Stomach smooth muscle (tissue), 2 donors: Measurements from ENCODE around the gene BEX5.
"Not testable (repeated sequence)": the region's sequence is repeated elsewhere in the genome, so short reads cannot be mapped to it uniquely, and the experiment has no call there.

ENCODE experiments used
- H3K27ac ChIP-seq: one replicate; pipeline ENCODE4 v1.7.0; 2013; ENCODE audit warnings: mild to moderate bottlenecking, low read length, inconsistent platforms
- H3K27me3 ChIP-seq, 2 donors: one replicate each; pipeline ENCODE4 v1.7.0; 2013; ENCODE audit warnings: low read length in 2 of 2; ENCODE audit not compliant: insufficient read depth in 2 of 2, control insufficient read depth in 1 of 2
- H3K36me3 ChIP-seq, 2 donors: one replicate each; pipeline ENCODE4 v1.7.0; 2013; ENCODE audit warnings: low read length in 2 of 2; ENCODE audit not compliant: control insufficient read depth in 2 of 2, insufficient read depth in 2 of 2
- H3K4me1 ChIP-seq: one replicate; pipeline ENCODE4 v1.7.0; 2013; ENCODE audit warnings: low read length; ENCODE audit not compliant: control insufficient read depth, insufficient read depth
- H3K4me3 ChIP-seq, 2 donors: one replicate each; pipeline ENCODE4 v1.7.0; 2013; ENCODE audit warnings: low read length in 2 of 2
- H3K9ac ChIP-seq, 2 donors: one replicate each; pipeline ENCODE4 v1.7.0; 2013; ENCODE audit warnings: low read length in 2 of 2, mild to moderate bottlenecking in 1 of 2
- H3K9me3 ChIP-seq, 2 donors: one replicate each; pipeline ENCODE4 v1.7.0; 2013; ENCODE audit warnings: low read length in 2 of 2; ENCODE audit not compliant: control insufficient read depth in 2 of 2
- donor health status: healthy.
- donor health status: Pancreatic carcinoma.

Gene BEX5

GRCh38 chrX:102126080-102126818 is 29.5 kb downstream of the BEX5 start:
- H3K27ac ChIP-seq: peak overlapping the region; percentile 37
- peak overlapping the region; percentile 55 to 62 for H3K9ac ChIP-seq
- H3K36me3 ChIP-seq, H3K4me1 ChIP-seq, H3K9me3 ChIP-seq: not testable (repeated sequence)
- H3K4me3 ChIP-seq: peak overlapping the region; percentile 60 to 67
- H3K27me3 ChIP-seq: peaks cover 0 to 11% of the 10 kb centered on the region in 2 donors

GRCh38 chrX:102125436-102125835 is 30.3 kb downstream of the BEX5 start, which contains the start of gene TCEAL2:
Gene TCEAL2, plus strand, starts transcription at chrX:102125679. Its CDS starts 1,152 bp downstream, at chrX:102126831.
- not testable (repeated sequence) for H3K27me3 ChIP-seq, H3K9me3 ChIP-seq, H3K4me1 ChIP-seq, H3K36me3 ChIP-seq
- H3K9ac ChIP-seq: peak within 1 kb of the TSS; percentile 55 to 76
- peak within 1 kb of the TSS; percentile 37 for H3K27ac ChIP-seq
- peak within 1 kb of the TSS; percentile 65 to 68 for H3K4me3 ChIP-seq

GRCh38 chrX:102125014-102125413 is 30.8 kb downstream of the BEX5 start:
- not testable (repeated sequence) for H3K9me3 ChIP-seq, H3K27ac ChIP-seq, H3K27me3 ChIP-seq, H3K4me1 ChIP-seq, H3K36me3 ChIP-seq
- peak overlapping the region; percentile 65 to 68 for H3K4me3 ChIP-seq
- peak overlapping the region; percentile 52 to 76 for H3K9ac ChIP-seq

GRCh38 chrX:102115748-102116147 is 40.0 kb downstream of the BEX5 start:
- Histone ChIP-seq H3K27me3 (peaks cover 0 to 15% of the 10 kb centered on the region in 2 donors), H3K36me3 (no peaks in the 10 kb centered on the region), H3K9me3 (peaks cover 0 to 5% of the 10 kb centered on the region in 2 donors), H3K27ac (no peak overlapping the region), H3K9ac (no peak overlapping the region), H3K4me3 (no peak overlapping the region), H3K4me1 (no peaks in the 10 kb centered on the region)

- H3K9me3 ChIP-seq: peaks cover 0 to 5% of the 10 kb centered on the region in 2 donors
- no peaks in the 10 kb centered on the region for H3K4me1 ChIP-seq
- H3K4me3 ChIP-seq: no peak overlapping the region
- peaks cover 0 to 17% of the 10 kb centered on the region in 2 donors for H3K27me3 ChIP-seq
- H3K27ac ChIP-seq: no peak overlapping the region
- H3K36me3 ChIP-seq: no peaks in the 10 kb centered on the region
- no peak overlapping the region for H3K9ac ChIP-seq
Observed at GRCh38 chrX:102113367-102113766, 42.4 kb downstream of the BEX5 start.
